CD4-positive, alpha-beta T cell (primary cell): ENCODE measurements around the gene GAGE12J. TPM values are rescaled to one million over a fixed set of nuclear protein-coding genes. Genes with fewer than 3 reads are reported as not detected.
A peak's percentile ranks its signal among the peaks of the same experiment; 100 is the strongest.
"Not testable (repeated sequence)": the region's sequence is repeated elsewhere in the genome, so short reads cannot be mapped to it uniquely, and the experiment has no call there.

Experiments used
- ATAC-seq: fragments of 200-7000 bp; cut with Tn5 transposase; one replicate; pipeline ENCODE4 v1.10.0; 2022; ENCODE audit warnings: mild to moderate bottlenecking; ENCODE audit not compliant: poor library complexity
- CTCF ChIA-PET: fragments of 350-600 bp; sonication (Branson Sonifier 250); formaldehyde crosslinking; loops from one replicate; lab custom pipeline; 2021; ENCODE audit warnings: antibody characterized with exemption, inconsistent platforms; lab: Charles Lee
- POLR2A ChIA-PET: fragments of 350-600 bp; sonication (Branson Sonifier 250); formaldehyde crosslinking; loops from one replicate; lab custom pipeline; 2021; ENCODE audit warnings: antibody characterized with exemption, inconsistent platforms; lab: Charles Lee
- DNase-seq, 14 experiments: peaks; one replicate each; pipeline ENCODE4 v3.0.0-alpha.2; 2013 to 2020; ENCODE audit warnings: mixed read lengths in 2 of 14
- H3K27ac ChIP-seq, 2 donors: one replicate each; pipeline versions ENCODE4 v1.5.1 to v1.7.0; 2013; ENCODE audit warnings: low read length in 2 of 2, low read depth in 1 of 2, mild to moderate bottlenecking in 1 of 2
- H3K27me3 ChIP-seq, 2 experiments: 1 replicate in 1 of 2; 2 replicates in 1 of 2; pipeline versions ENCODE4 v1.6.1 to v1.7.0; 2013; ENCODE audit warnings: low read length in 2 of 2, control low read depth in 1 of 2, mild to moderate bottlenecking in 1 of 2, moderate library complexity in 1 of 2; ENCODE audit not compliant: insufficient read depth in 2 of 2, control insufficient read depth in 1 of 2
- H3K36me3 ChIP-seq: one replicate; pipeline ENCODE4 v1.6.1; 2013; ENCODE audit warnings: low read length, control low read depth; ENCODE audit not compliant: insufficient read depth
- H3K4me1 ChIP-seq: one replicate; pipeline ENCODE4 v1.6.1; 2013; ENCODE audit warnings: low read length, control low read depth; ENCODE audit not compliant: insufficient read depth
- H3K4me3 ChIP-seq: one replicate; pipeline ENCODE4 v1.5.1; 2013; ENCODE audit warnings: mild to moderate bottlenecking, low read length, moderate library complexity
- H3K9me3 ChIP-seq, 2 experiments: 1 replicate in 1 of 2; 2 replicates in 1 of 2; pipeline versions ENCODE4 v1.6.1 to v1.7.0; 2013; ENCODE audit warnings: low read length in 2 of 2, mild to moderate bottlenecking in 2 of 2, control low read depth in 1 of 2, moderate library complexity in 1 of 2; ENCODE audit not compliant: control insufficient read depth in 1 of 2, insufficient read depth in 1 of 2
- H3K27ac Mint-ChIP-seq: one replicate; pipeline ENCODE4 v1.8.0; 2020; ENCODE audit warnings: mixed read lengths
- H3K27me3 Mint-ChIP-seq: one replicate; pipeline ENCODE4 v1.8.0; 2021; ENCODE audit warnings: mixed read lengths
- H3K36me3 Mint-ChIP-seq: one replicate; pipeline ENCODE4 v1.8.0; 2021; ENCODE audit warnings: low read depth, mixed read lengths
- H3K4me1 Mint-ChIP-seq: one replicate; pipeline ENCODE4 v1.8.0; 2021; ENCODE audit warnings: low read depth, mixed read lengths
- H3K4me3 Mint-ChIP-seq: one replicate; pipeline ENCODE4 v1.8.0; 2020; ENCODE audit warnings: mild to moderate bottlenecking, mixed read lengths
- H3K9me3 Mint-ChIP-seq: one replicate; pipeline ENCODE4 v1.8.0; 2020; ENCODE audit warnings: mixed read lengths
- intact Hi-C, 2 experiments: fragments of 100-400 bp; cut with DNase I in 1 of 2; cut with micrococcal nuclease in 1 of 2; formaldehyde crosslinking; loops; one replicate each; pipeline versions ENCODE4 v1.15.1 to v1.9.0; 2023 to 2025; cut with DNase I, micrococcal nuclease
- total RNA-seq, 174 experiments: library from RNA in 2 of 174; stranded (reverse) in 2 of 174; gene quantifications; one replicate each; pipeline ENCODE4 v1.2.3 and lab custom pipeline; 2021 to 2026
- TF ChIP-seq, protein P1 (sequence below): fragments of 200-600 bp; IDR thresholded peaks from one replicate; pipeline ENCODE4 v1.8.0; 2022; ENCODE audit warnings: antibody characterized with exemption, mild to moderate bottlenecking

Gene GAGE12J
- total RNA-seq, 2 experiments from 2014 or later: not detected

- Histone ChIP-seq H3K27me3 (no peaks in the 10 kb centered on the region), H3K4me1 (peaks cover 38% of the 10 kb centered on the region), H3K9me3 (no peaks in the 10 kb centered on the region), H3K27ac (no peak overlapping the region), H3K36me3 (peaks cover 3% of the 10 kb centered on the region), H3K4me3 (no peak overlapping the region)
- no peaks in the 10 kb centered on the region for H3K27me3 Mint-ChIP-seq
- intact Hi-C loops: loop anchor here in 1 of 2 experiments (5.0 kb wide), 1 partner anchor 462 kb away; no protein-coding TSS in a partner anchor
- H3K4me1 Mint-ChIP-seq: peaks cover 28% of the 10 kb centered on the region
- H3K9me3 Mint-ChIP-seq: no peaks in the 10 kb centered on the region
- H3K4me3 Mint-ChIP-seq: no peak overlapping the region
- ChIA-PET POLR2A (no interaction called here), CTCF (no interaction called here)
- no peak overlapping the region for H3K27ac Mint-ChIP-seq
- ATAC-seq: no peak
- TF ChIP-seq, protein P1, sequence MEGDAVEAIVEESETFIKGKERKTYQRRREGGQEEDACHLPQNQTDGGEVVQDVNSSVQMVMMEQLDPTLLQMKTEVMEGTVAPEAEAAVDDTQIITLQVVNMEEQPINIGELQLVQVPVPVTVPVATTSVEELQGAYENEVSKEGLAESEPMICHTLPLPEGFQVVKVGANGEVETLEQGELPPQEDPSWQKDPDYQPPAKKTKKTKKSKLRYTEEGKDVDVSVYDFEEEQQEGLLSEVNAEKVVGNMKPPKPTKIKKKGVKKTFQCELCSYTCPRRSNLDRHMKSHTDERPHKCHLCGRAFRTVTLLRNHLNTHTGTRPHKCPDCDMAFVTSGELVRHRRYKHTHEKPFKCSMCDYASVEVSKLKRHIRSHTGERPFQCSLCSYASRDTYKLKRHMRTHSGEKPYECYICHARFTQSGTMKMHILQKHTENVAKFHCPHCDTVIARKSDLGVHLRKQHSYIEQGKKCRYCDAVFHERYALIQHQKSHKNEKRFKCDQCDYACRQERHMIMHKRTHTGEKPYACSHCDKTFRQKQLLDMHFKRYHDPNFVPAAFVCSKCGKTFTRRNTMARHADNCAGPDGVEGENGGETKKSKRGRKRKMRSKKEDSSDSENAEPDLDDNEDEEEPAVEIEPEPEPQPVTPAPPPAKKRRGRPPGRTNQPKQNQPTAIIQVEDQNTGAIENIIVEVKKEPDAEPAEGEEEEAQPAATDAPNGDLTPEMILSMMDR: no peak
- no peak for DNase-seq
- no peaks in the 10 kb centered on the region for H3K36me3 Mint-ChIP-seq
Observed at GRCh38 chrX:49290215-49290614, 31.6 kb upstream of the GAGE12J start.

DNA sequence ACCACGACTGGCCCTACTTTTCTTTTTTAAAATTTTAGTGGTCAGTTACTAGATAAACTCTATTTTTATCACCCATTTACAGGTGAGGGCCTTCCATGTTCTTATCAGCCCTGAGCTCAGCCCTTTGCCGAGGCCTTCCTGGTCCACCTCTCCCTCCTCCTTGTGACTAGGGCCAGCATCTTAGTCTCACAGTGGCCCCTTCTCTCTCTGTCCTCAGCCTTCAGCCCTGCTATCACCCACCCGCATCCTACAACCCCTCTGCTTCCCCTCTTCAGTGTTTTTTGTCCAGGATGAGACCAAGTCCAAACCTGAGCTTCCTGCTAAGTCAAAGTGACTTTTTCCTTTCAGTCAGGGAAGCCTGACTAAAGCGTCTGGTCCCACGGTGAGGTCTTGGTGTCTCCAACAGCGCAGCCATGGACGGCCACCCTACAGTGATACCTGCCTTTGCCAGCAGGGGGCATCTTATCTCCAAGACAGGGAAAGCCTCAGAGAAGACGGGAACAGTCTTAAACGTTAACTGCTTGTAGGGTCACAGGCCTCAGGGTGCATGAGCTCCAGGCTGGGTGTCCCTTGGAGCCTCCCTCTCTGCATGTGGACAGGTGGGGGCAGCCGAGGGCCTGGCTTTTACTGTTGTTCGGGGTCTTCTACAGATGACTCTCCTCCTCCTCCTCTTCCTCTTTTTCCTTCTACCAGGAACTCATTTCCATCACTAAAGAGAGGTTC, 30.1 kb upstream of the GAGE12J start:
- Mint-ChIP-seq H3K27me3 (no peaks in the 10 kb centered on the region), H3K36me3 (no peaks in the 10 kb centered on the region), H3K4me1 (peaks cover 28% of the 10 kb centered on the region), H3K9me3 (no peaks in the 10 kb centered on the region), H3K27ac (peak overlapping the region; percentile 38), H3K4me3 (no peak overlapping the region)
- ATAC-seq (peak; percentile 98), DNase-seq (peak; percentile 48 to 81 (median 61))
- Histone ChIP-seq H3K4me1 (peaks cover 35% of the 10 kb centered on the region), H3K9me3 (no peaks in the 10 kb centered on the region), H3K36me3 (no peaks in the 10 kb centered on the region), H3K4me3 (no peak overlapping the region), H3K27ac (no peak overlapping the region), H3K27me3 (no peaks in the 10 kb centered on the region)
- ChIA-PET CTCF (interaction anchor here (1.0 to 1.4 kb wide), 3 partner anchors 12 to 252 kb away, joined by 3 to 5 read pairs (median 4); no protein-coding TSS in a partner anchor), POLR2A (interaction anchor here (0.6 to 1.1 kb wide), 3 partner anchors 19 to 136 kb away, joined by 3 to 6 read pairs (median 3); no protein-coding TSS in a partner anchor)
- TF ChIP-seq, protein P1: peak; percentile 42
- intact Hi-C loops: loop anchor here in 1 of 2 experiments (5.0 kb wide), 1 partner anchor 461 kb away; no protein-coding TSS in a partner anchor

DNA sequence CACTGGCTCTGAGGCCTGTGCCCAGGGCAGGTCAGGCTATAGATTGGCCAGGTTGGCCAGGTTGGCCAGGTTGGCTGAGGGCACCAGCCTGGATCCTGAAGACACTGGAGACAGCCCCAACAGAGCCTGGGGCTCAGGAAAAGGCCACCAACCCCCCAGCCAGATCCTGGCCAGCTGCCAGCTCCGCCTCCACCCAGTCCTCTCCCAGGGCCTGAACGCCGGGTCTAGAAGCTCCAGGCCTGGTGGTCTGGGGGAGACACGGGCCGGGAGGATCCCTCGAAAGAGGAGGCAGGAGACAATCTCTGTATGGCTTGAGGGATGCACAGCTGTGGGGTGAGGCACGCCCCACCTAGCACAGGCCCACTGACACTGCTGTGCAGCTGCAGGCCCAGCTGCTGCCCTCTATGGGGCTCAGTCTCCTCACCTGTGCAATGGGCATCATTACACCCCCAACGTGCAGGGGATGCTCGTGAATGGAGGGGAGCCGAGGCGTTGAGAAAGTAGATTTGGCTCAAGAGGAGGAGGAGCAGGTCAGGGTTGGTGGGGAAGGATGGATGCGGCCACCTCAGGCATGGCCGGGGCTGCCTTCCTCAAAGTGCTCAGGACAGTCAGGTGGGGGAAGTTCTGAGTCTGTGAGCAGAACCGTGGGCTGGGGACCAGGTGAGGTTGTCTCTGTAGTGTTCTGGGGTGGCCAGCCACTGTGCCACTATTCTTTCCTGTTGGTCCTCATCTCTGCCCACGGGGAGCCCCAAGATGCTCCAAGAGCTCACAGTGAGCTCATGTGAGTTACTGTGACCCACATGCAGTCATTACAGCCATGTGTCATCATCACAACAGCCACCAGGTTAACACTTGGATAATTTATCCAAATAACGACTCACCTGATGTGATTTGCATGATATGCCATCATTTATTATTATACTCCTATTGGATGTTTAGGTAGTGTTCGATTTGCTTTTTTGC, 29.2 kb upstream of the GAGE12J start:
- TF ChIP-seq, protein P1: no peak
- Histone ChIP-seq H3K4me1 (peaks cover 31% of the 10 kb centered on the region), H3K4me3 (no peak overlapping the region), H3K9me3 (no peaks in the 10 kb centered on the region), H3K27ac (no peak overlapping the region), H3K36me3 (no peaks in the 10 kb centered on the region), H3K27me3 (no peaks in the 10 kb centered on the region)
- no peaks in the 10 kb centered on the region for H3K9me3 Mint-ChIP-seq
- peaks cover 24% of the 10 kb centered on the region for H3K4me1 Mint-ChIP-seq
- H3K4me3 Mint-ChIP-seq: no peak overlapping the region
- CTCF ChIA-PET: interaction anchor here (1.0 to 1.4 kb wide), 3 partner anchors 13 to 253 kb away, joined by 3 to 5 read pairs (median 4); no protein-coding TSS in a partner anchor
- H3K27me3 Mint-ChIP-seq: no peaks in the 10 kb centered on the region
- DNase-seq: no peak
- no peaks in the 10 kb centered on the region for H3K36me3 Mint-ChIP-seq
- intact Hi-C loops: loop anchor here in 1 of 2 experiments (5.0 kb wide), 1 partner anchor 460 kb away; no protein-coding TSS in a partner anchor
- POLR2A ChIA-PET: interaction anchor here (0.7 to 1.2 kb wide), 3 partner anchors 19 to 137 kb away, joined by 3 to 6 read pairs (median 3); no protein-coding TSS in a partner anchor
- H3K27ac Mint-ChIP-seq: no peak overlapping the region
- no peak for ATAC-seq

- ATAC-seq, intact Hi-C loops, DNase-seq, H3K4me1 ChIP-seq, H3K27ac Mint-ChIP-seq, CTCF ChIA-PET, POLR2A ChIA-PET, H3K27me3 ChIP-seq, H3K9me3 ChIP-seq, H3K36me3 ChIP-seq, H3K4me1 Mint-ChIP-seq, H3K27me3 Mint-ChIP-seq, H3K4me3 ChIP-seq, H3K36me3 Mint-ChIP-seq, H3K27ac ChIP-seq, H3K9me3 Mint-ChIP-seq, H3K4me3 Mint-ChIP-seq: not testable (repeated sequence)
Observed at GRCh38 chrX:49299293-49299692, 22.5 kb upstream of the GAGE12J start.
